T follicular helper cell (primary cell): ENCODE measurements around the gene METAP1.
"Not testable (repeated sequence)": the region's sequence is repeated elsewhere in the genome, so short reads cannot be mapped to it uniquely, and the experiment has no call there.

ENCODE experiments used
- DNase-seq: peaks from one replicate; pipeline ENCODE4 v3.0.0-alpha.2; 2020; ENCODE audit warnings: low read depth

Gene METAP1

DNA sequence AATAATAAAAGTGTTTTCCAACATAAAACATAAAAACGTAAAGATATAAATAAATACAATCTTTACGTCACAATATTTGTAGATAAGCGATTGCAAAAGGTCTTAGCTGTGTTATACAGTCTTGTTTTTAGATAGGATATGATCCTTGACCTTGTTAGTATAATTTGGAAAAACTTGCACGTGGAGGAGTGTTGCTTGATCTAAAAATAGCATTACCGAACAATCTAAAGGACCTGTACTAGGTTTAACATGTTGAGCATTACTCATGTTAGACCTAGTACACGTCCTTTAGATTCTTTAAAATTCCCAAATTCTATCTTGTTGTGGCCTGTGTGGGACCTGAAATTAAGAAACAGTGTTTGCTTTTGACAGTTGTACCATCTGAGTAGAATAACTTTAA lies 1.6 kb downstream of the METAP1 start:
- no peak for DNase-seq

GRCh38 chr4:98998551-98998950 lies 3.0 kb downstream of the METAP1 start:
- no peak for DNase-seq

- no peak for DNase-seq
These were observed 6.8 kb downstream of the METAP1 start for GRCh38 chr4:99002279-99002678.

DNA sequence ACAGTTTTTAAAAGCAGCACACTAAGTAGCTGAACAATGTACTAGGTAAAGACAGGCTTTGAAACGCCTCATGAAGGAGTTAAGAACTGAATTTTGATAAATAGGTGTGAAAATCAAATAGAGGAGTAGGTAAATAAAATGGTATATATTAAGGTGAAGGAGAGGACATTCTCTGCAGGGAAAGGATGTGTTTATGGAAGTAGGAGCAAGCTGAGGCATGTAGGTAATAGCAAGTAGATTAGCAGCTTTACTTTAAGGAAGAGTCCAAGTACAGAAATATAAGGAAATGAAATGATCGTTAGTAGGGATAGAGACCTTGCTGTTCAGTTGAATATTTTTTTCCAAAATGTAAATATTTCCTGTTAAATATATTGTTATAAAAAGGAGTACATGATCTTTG lies 12.5 kb downstream of the METAP1 start:
- no peak for DNase-seq

GRCh38 chr4:99011910-99012309 lies 16.4 kb downstream of the METAP1 start:
- DNase-seq = no peak

- DNase-seq = no peak
These were observed 17.9 kb downstream of the METAP1 start for GRCh38 chr4:99013402-99013843.

DNA sequence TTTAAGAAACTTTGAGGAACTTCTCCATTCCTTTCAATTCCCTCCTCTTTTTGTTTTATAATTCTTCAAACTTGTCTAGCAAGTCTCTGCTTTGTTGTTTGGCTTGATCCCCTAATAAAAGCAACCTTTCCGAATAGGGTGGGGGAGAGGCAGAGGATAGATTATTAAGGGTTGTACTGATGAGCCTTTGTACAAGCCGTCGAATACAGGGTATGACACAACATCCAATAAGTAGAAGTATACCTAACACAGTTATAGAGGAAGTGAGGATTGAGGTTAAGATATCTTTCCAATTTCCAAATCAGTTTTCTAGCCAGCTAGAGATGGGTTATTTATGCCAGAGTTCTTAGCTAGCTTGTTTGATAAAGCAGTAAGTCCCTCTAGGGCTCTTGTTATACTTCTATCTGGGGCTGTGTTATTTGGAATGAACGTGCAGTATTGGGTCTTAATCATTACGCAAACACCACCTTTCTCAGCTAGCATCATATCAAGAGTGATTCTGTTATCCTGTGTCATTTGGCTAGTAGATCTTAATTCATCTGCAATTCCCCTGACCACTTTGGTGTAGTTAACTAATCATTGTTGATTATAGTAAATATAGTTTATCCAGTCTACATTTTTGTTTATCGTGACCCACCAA lies 18.5 kb downstream of the METAP1 start:
- no peak for DNase-seq

DNA sequence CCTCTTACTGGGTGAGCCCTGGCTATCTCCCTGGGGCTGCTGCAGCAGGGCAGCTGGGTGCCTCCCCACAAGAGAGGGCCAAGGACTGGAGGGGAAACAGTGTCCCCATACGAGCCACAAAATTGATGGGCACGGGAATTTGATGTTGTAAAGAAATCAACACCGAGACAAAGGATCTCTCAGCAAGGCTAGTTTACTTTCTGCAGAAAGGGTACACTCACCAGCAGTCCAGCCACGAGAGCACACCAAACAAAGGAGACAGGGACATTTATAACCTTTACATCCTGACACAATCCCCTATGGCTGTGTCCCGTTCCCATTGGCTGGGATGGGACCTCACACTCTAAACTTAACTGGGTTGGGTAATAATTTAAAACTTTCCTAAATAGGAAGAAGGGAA lies 25.9 kb downstream of the METAP1 start:
- DNase-seq = no peak

GRCh38 chr4:99022566-99022965 lies 27.0 kb downstream of the METAP1 start:
- DNase-seq = no peak

DNA sequence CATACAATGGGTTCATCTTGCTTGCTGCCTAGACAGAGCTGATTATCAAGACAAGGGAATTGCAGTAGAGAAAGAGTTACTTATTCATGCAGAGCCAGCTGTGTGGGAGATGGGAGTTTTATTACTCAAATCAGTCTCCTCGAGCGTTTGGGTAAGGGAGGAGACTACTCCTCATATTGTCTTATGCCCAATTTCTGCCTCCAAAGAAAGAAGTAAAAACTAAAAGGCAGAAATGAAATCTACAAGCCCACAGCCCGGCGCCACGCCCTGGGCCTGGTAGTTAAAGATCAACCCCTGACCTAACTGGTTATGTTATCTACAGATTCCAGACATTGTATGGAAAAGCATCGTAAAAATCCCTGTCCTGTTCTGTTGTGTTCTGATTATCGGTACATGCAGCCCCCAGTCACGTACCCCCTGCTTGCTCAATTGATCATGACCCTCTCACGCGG lies 28.3 kb downstream of the METAP1 start:
- not testable (repeated sequence) for DNase-seq

DNA sequence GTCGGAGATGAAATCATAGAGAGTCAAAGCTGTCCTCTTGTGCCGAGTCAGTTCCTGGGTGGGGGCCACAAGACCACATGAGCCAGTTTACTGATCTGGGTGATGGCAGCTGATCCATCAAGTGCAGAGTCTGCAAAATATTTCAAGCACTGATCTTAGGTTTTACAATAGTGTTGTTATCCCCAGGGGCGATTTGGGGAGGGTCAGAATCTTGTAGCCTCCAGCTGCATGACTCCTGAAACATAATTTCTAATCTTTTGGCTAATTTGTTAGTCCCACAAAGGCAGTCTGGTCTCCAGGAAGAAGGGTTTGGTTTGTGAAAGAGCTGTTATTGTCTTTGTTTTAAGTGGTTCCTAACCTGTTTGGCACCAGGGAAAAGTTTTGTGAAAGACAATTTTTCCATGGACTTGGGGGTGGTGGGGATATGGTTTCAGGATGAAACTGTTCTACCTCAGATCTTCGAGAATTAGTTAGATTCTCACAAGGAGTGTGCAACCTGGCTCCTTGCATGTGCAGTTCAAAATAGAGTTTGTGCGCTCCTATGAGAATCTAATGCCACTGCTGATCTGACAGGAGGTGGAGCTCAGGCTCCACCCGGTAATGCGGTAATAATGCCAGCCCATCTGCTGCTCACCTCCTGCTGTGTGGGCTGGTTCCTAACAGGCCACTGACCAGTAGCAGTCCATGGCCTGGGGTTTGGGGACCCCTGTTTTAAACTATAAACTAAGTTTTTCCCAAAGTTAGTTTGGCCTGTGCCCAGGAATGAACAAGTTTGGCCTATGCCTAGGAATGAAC lies 29.2 kb downstream of the METAP1 start:
- no peak for DNase-seq

- DNase-seq = no peak
These were observed 30.0 kb downstream of the METAP1 start for GRCh38 chr4:99025506-99025905.

GRCh38 chr4:99027304-99027703 lies 31.8 kb downstream of the METAP1 start:
- no peak for DNase-seq

DNA sequence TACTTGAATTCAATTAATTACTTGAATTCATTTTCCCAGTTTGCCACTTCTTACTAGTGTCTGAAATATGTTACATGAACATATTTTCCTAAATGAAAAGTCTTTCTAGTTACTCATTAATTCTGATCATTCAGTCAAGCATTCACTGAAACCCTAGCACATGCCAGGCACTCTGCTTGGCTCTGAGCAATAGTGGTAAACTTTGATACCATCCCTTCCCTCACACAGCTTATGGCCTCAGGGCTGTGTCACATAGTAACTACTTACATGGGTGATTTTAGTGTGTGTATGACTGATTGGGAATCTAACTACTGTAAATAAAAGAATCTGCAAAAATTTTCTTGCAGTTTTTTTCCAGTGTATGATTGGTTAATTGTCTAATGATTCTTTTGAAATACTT lies 32.7 kb downstream of the METAP1 start:
- no peak for DNase-seq

DNA sequence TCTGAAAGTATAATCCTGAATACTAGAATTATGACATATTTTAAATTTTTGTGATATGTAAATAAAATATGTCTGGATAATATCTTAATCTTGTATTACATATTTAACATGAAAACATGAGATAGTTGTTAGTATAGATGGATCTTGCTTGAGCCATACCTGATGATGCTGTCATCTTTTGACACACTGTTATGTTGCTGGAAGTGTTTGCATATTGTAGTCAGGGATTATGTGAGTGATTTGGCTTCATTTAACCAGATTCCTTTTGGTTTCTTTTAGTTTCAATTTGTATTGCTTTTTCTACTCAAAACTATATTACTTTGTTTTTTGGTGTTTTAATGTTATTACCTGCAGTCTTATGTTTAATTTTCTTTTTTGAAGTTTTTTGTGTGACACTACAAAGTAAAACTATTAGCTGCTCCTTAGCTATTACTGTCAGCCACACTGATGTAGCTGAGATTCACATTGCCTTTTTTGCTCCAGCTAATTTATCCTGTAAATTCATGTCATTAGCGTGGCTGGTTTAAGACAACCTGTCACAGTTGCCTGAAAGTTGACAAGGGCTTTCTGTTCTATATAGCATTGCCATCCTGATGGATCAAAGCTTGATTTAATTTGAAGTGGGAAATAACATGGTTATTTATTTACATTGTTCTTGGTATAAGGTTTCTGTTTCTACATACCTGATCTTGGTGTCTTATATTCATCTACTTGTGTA lies 33.7 kb downstream of the METAP1 start:
- DNase-seq = no peak

GRCh38 chr4:99029852-99030251 lies 34.3 kb downstream of the METAP1 start:
- no peak for DNase-seq

GRCh38 chr4:99033956-99034355 lies 38.4 kb downstream of the METAP1 start:
- DNase-seq = no peak

DNA sequence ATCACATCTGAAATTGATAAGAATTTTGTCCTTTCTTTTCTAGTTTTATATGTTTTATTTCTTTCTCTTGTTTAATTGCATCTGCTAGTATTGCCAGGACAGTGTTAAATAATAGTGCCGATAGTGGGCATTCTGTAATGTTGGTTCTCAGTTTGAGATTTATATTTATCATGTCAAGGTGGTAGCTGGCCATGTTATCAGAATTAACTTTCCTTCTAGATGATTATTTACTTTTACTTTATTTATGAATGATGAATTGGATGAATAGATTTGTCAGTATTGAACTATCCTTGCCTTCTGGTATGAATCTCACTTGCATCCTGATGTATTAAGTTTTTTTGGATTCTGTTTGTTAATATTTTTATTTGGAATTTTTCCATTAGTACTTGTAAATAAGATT lies 42.7 kb downstream of the METAP1 start:
- DNase-seq = no peak

DNA sequence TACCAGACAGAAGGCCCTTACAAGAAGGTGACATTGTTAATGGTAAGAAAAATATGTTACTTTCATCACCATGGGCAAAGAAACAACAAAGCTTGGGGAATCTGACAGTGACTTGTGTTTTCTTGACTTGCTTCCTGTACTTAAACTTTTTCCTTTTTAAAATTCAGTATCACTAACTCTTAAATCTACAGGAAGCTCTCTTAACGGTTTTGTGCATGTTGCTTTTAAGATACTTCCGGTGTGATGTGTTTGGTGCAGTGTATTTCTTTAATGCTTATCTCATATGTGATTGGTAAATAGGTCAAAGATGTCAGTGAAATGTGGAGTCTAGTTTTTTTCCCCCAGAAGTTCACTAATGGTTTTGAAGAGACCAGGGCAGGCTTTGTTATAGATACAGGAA lies 47.8 kb downstream of the METAP1 start:
- DNase-seq = no peak

- no peak for DNase-seq
These were observed 52.2 kb downstream of the METAP1 start for GRCh38 chr4:99047710-99048109.

DNA sequence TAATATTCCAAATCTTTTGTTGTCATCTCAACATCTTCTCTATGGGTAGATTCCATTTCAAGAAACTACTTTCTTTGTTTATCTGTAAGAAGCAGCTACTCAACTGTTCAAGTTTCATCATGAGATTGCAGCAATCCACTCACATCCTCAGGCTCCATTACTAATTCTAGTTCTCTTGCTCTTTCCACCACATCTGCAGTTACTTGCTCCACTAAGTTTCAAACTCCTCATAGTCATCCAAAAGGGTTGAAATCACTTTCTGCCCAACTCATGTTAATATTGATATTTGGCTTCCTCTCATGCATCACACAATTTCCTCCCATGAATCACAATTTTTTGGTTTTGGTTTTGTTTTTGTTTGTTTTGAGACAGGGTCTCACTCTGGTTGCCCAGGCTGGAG lies 57.4 kb downstream of the METAP1 start:
- DNase-seq = no peak

DNA sequence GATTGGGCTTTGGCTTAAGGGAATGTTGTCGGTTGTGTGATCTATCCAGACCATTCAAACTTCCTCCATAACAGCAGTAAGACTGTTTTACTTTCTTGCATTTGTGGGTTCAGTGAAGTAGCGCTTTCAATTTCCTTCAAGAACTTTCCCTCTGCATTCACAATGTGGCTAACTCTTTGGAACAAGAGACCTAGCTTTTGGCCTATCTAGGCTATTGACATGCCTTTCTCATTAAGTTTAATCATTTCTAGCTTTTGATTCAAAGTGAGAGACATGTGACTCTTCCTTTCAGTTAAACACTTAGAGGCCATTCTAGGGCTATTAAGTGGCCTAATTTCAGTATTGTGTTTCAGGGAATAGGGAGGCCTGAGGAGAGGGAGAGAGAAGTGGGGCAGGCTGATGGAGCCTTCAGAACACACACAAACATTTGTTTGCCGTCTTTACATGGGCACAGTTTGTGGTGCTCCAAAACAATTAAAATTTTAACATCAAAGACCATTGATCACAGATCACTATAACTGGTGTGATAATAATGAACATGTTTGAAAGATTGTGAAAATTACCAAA lies 59.0 kb downstream of the METAP1 start:
- DNase-seq = no peak

DNA sequence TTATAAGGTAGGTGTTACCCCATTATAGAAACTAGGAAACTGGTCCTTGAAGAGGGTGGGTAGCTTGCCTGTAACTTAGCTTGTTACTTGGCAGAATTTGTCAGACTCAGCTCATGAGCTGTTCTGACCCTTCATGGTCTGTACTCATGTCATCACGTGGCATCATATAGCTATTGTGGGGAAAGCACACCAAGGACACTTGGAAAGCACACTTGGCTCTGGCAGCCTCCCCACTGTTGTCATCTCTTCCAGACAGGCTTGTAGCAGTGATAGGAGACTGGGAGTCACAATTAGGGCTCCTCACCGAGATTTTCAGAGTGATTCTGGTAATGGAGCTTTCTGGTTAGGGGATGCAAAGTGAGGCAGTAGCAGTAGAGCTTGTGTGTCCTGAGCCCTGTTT lies 62.7 kb downstream of the METAP1 start:
- no peak for DNase-seq
